Brain microvascular endothelial cell (primary cell): ENCODE measurements around the gene ATP2A2.
"Not testable (repeated sequence)": the region's sequence is repeated elsewhere in the genome, so short reads cannot be mapped to it uniquely, and the experiment has no call there.

Experiments used
- DNase-seq: peaks from one replicate; pipeline ENCODE4 v3.0.0-alpha.2; 2020
- H3K27ac ChIP-seq: fragments of 250-450 bp; sonication (Bioruptor Pico); 2 replicates; pipeline ENCODE4 v1.5.1; 2020; ENCODE audit warnings: mild to moderate bottlenecking, moderate library complexity
- H3K27me3 ChIP-seq: fragments of 250-450 bp; sonication (Bioruptor Pico); replicated peaks from 2 replicates; pipeline ENCODE4 v1.5.1; 2020; ENCODE audit warnings: mild to moderate bottlenecking
- H3K36me3 ChIP-seq: fragments of 250-450 bp; sonication (Bioruptor Pico); replicated peaks from 2 replicates; pipeline ENCODE4 v1.5.1; 2020; ENCODE audit warnings: mild to moderate bottlenecking
- H3K4me3 ChIP-seq: 2 replicates; pipeline ENCODE4 v1.5.1; 2011; ENCODE audit warnings: low read depth, mild to moderate bottlenecking, control low read depth, low read length, moderate library complexity
- in situ Hi-C: cut with HindIII; loops from 2 replicates; pipeline ENCODE4 v1.10.0; 2017; ENCODE audit warnings: low sequenced_read_pairs, low pct_ligation_motif_present
- TF ChIP-seq, protein P1 (sequence below): IDR thresholded peaks from 2 replicates; pipeline ENCODE4 v1.5.1; 2011; ENCODE audit warnings: low read depth, mild to moderate bottlenecking, moderate library complexity, low read length, control low read depth, inconsistent platforms; ENCODE audit errors: missing control alignments

ATP2A2 gene

DNA sequence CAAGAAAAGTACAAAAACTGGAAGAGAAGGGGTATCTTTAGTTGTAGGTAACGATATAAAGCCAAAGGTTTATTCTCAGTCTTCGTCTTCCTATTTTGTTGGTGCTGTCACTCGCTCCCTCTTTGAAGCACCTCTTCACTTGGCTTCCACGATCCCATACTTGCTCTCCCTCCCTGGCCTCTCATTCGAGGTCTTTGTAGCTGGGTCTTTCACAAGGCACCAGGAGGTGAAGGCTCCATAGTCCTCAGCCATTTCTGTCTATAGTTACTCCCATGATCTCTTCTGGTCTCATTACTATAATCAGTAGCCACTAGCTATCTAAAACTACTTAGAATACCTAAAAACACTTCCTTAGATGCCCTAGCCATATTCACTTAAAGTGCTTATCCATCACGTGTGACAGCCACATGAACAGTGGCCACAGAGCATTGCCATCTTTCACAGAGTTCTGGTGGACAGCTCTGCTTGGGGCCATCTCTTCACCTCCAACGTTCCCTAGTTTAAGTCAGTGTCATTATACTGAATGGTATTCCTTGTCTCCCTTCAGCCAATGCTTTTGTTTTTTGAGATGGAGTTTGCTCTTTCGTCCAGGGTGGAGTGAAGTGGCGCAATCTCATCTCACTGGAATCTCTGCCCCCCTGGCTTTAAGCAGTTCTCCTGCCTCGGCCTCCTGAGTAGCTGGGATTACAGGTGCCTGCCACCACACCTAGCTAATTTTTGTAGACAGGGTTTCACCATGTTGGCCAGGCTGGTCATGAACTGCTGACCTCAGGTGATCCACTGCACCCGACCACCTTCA is 57.1 kb downstream of the ATP2A2 start:
- no peak overlapping the region for H3K27ac ChIP-seq
- in situ Hi-C loops = no loop called here
- TF ChIP-seq, protein P1, sequence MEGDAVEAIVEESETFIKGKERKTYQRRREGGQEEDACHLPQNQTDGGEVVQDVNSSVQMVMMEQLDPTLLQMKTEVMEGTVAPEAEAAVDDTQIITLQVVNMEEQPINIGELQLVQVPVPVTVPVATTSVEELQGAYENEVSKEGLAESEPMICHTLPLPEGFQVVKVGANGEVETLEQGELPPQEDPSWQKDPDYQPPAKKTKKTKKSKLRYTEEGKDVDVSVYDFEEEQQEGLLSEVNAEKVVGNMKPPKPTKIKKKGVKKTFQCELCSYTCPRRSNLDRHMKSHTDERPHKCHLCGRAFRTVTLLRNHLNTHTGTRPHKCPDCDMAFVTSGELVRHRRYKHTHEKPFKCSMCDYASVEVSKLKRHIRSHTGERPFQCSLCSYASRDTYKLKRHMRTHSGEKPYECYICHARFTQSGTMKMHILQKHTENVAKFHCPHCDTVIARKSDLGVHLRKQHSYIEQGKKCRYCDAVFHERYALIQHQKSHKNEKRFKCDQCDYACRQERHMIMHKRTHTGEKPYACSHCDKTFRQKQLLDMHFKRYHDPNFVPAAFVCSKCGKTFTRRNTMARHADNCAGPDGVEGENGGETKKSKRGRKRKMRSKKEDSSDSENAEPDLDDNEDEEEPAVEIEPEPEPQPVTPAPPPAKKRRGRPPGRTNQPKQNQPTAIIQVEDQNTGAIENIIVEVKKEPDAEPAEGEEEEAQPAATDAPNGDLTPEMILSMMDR = no peak
- peaks cover 99% of the 10 kb centered on the region for H3K36me3 ChIP-seq
- no peak overlapping the region for H3K4me3 ChIP-seq
- no peaks in the 10 kb centered on the region for H3K27me3 ChIP-seq
- DNase-seq = no peak

DNA sequence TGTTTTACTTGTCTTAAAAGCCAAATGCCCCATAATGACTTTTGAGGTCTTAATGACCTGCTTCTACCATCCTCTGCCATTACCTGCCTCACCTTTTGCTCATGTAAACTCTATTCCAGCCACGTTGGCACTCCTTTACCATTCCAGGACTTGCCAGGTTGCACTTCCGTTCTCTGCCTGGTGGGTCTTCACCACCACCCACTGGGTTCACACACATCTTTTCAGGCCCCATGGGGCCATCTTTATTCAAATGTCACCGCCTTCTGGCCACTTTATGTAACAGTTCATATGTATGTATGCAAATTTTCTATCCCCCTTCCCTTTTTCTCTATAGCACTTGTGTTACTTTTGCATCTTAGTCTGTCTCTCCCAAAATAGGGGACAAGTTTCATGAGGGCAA is 57.7 kb downstream of the ATP2A2 start:
- Histone ChIP-seq H3K36me3 (peaks cover 99% of the 10 kb centered on the region), H3K4me3 (no peak overlapping the region), H3K27me3 (no peaks in the 10 kb centered on the region), H3K27ac (no peak overlapping the region)
- no peak for DNase-seq
- in situ Hi-C loops = no loop called here
- TF ChIP-seq, protein P1 = peak; percentile 42

DNA sequence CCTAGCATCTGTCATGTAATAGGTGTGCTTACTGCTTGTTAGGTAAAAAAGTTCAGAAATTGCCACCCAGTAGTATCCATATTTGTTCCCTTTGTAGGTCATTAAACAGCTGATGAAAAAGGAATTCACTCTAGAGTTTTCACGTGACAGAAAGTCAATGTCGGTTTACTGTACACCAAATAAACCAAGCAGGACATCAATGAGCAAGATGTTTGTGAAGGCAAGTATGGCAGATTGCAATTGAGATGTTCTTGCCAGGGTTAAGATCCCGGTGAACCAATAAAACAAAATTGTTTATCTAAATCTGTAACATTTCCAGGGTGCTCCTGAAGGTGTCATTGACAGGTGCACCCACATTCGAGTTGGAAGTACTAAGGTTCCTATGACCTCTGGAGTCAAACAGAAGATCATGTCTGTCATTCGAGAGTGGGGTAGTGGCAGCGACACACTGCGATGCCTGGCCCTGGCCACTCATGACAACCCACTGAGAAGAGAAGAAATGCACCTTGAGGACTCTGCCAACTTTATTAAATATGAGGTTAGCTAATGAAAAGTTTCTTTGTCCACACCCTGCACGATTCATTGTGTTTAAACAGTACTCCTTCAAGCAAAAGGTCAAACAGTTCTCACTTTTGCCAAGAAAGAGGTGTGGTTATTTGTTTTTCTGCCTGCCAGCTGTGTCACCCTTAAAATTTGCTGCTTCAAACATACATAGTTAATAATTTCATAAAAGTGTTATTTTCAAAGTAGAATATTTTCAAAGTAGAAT is 58.3 kb downstream of the ATP2A2 start:
- TF ChIP-seq, protein P1 = no peak
- no peak overlapping the region for H3K27ac ChIP-seq
- in situ Hi-C loops = no loop called here
- H3K27me3 ChIP-seq = no peaks in the 10 kb centered on the region
- H3K4me3 ChIP-seq = no peak overlapping the region
- H3K36me3 ChIP-seq = peaks cover 99% of the 10 kb centered on the region
- DNase-seq = no peak

DNA sequence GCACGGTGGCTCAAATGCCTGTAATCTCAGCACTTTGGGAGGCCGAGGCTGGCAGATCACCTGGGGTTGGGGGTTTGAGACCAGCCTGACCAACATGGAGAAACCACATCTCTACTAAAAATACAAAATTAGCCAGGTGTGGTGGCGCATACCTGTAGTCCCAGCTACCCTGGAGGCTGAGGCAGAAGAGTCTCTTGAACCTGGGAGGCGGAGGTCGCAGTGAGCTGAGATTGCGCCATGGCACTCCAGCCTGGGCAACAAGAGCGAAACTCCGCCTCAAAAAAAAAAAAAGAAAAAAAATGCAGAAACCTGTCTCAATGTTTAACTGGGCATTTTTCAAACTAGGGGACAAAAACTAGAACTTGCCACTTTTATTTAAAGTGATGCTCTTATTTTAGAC is 59.2 kb downstream of the ATP2A2 start:
- H3K4me3 ChIP-seq, in situ Hi-C loops, H3K27ac ChIP-seq: not testable (repeated sequence)

DNA sequence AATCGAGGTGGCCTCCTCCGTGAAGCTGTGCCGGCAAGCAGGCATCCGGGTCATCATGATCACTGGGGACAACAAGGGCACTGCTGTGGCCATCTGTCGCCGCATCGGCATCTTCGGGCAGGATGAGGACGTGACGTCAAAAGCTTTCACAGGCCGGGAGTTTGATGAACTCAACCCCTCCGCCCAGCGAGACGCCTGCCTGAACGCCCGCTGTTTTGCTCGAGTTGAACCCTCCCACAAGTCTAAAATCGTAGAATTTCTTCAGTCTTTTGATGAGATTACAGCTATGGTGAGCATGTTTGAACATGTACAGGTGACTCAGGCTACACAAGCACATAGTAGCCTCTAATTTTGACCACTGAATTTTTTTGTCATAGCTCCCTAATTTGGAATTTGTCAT is 59.7 kb downstream of the ATP2A2 start:
- in situ Hi-C loops = no loop called here
- Histone ChIP-seq H3K4me3 (no peak overlapping the region), H3K36me3 (peaks cover 100% of the 10 kb centered on the region), H3K27ac (peak overlapping the region; percentile 21), H3K27me3 (no peaks in the 10 kb centered on the region)
- TF ChIP-seq, protein P1 = no peak
- no peak for DNase-seq

More for the DNA sequence above, 59.2 kb downstream of the ATP2A2 start:
- H3K36me3 ChIP-seq = peaks cover 100% of the 10 kb centered on the region
- not testable (repeated sequence) for DNase-seq, H3K27me3 ChIP-seq

DNA sequence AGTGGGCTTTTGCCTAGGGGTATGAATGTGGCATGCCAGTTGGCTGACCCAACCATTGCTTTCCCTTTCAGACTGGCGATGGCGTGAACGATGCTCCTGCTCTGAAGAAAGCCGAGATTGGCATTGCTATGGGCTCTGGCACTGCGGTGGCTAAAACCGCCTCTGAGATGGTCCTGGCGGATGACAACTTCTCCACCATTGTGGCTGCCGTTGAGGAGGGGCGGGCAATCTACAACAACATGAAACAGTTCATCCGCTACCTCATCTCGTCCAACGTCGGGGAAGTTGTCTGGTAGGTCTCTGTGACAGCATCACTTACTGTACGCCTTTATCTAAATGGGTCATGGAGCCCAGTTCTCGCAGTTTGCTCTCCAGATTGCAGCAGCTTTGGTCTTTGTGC is 61.1 kb downstream of the ATP2A2 start:
- Histone ChIP-seq H3K36me3 (peaks cover 98% of the 10 kb centered on the region), H3K27ac (no peak overlapping the region)
- in situ Hi-C loops = no loop called here

More for the DNA sequence above, 61.1 kb downstream of the ATP2A2 start:
- TF ChIP-seq, protein P1 = no peak
- DNase-seq = no peak
- Histone ChIP-seq H3K27me3 (no peaks in the 10 kb centered on the region), H3K4me3 (no peak overlapping the region)
